BJ (cell line): ENCODE results near the gene SNX24. TPM values are rescaled to one million over a fixed set of nuclear protein-coding genes. Genes with fewer than 3 reads are reported as not detected.
A peak's percentile ranks its signal among the peaks of the same experiment; 100 is the strongest.

Experiments used
- CTCF ChIA-PET: fragments of 350-600 bp; formaldehyde crosslinking; extraction: SDS; loops from one replicate; lab custom pipeline; 2021; ENCODE audit warnings: antibody characterized with exemption, inconsistent platforms; lab: Yijun Ruan, JAX
- POLR2A ChIA-PET: fragments of 300-600 bp; sonication (Branson Sonifier 250); formaldehyde crosslinking; extraction: SDS; loops from one replicate; lab custom pipeline; 2021; ENCODE audit warnings: antibody characterized with exemption; lab: Charles Lee
- DNase-seq: peaks from one replicate; pipeline ENCODE4 v3.0.0-alpha.2; 2011; ENCODE audit warnings: low read depth
- H3K27me3 ChIP-seq: 2 replicates; pipeline ENCODE4 v1.6.0; 2011; ENCODE audit warnings: low read length; ENCODE audit not compliant: control insufficient read depth, insufficient read depth
- H3K36me3 ChIP-seq: 2 replicates; pipeline ENCODE4 v1.5.1; 2011; ENCODE audit warnings: low read length; ENCODE audit not compliant: control insufficient read depth, insufficient read depth
- H3K4me3 ChIP-seq: 2 replicates; pipeline ENCODE4 v1.5.1; 2011; ENCODE audit warnings: low read depth, mild to moderate bottlenecking, control low read depth, low read length
- CTCF ChIP-seq: IDR thresholded peaks from 2 replicates; pipeline ENCODE4 v1.5.1; 2011; ENCODE audit warnings: low read depth, mild to moderate bottlenecking, control low read depth, inconsistent platforms, low read length, moderate library complexity; ENCODE audit not compliant: insufficient read depth
- polyA plus RNA-seq: library from polyadenylated mRNA; depleted of rRNA; stranded (reverse); fragments of >200 nt; gene quantifications from 2 replicates; pipeline ENCODE4 v1.2.3, GENCODE V29; 2011

Gene SNX24
- polyA plus RNA-seq, 1 experiment: 6.9 TPM

- ChIA-PET CTCF (no interaction called here), POLR2A (no interaction called here)
- Histone ChIP-seq H3K27me3 (no peaks in the 10 kb centered on the region), H3K4me3 (no peak overlapping the region), H3K36me3 (0 out of 2 replicates have a peak, but pooled peaks cover 1% of the 10 kb centered on the region)
- no peak for TF ChIP-seq CTCF
- DNase-seq: no peak
Observed at GRCh38 chr5:123012321-123012720, 166.9 kb downstream of the SNX24 start.

GRCh38 chr5:123014689-123015088, 169.3 kb downstream of the SNX24 start:
- no peak for TF ChIP-seq CTCF
- ChIA-PET POLR2A (no interaction called here), CTCF (interaction anchor here (1.4 kb wide), 1 partner anchor 26 kb away, joined by 3 read pairs; no protein-coding TSS in a partner anchor)
- Histone ChIP-seq H3K27me3 (no peaks in the 10 kb centered on the region), H3K4me3 (no peak overlapping the region), H3K36me3 (no peaks in the 10 kb centered on the region)
- no peak for DNase-seq

GRCh38 chr5:123028222-123028621, 182.8 kb downstream of the SNX24 start:
- ChIA-PET POLR2A (no interaction called here), CTCF (no interaction called here)
- no peak for TF ChIP-seq CTCF
- H3K4me3 ChIP-seq: no peak overlapping the region
- DNase-seq: no peak
- peaks cover 13% of the 10 kb centered on the region for H3K36me3 ChIP-seq
- no peaks in the 10 kb centered on the region for H3K27me3 ChIP-seq

- ChIA-PET POLR2A (no interaction called here), CTCF (no interaction called here)
- no peaks in the 10 kb centered on the region for H3K27me3 ChIP-seq
- no peak overlapping the region for H3K4me3 ChIP-seq
- TF ChIP-seq CTCF: no peak
- DNase-seq: no peak
- 0 out of 2 replicates have a peak, but pooled peaks cover 1% of the 10 kb centered on the region for H3K36me3 ChIP-seq
Observed at GRCh38 chr5:123033157-123033671, 187.8 kb downstream of the SNX24 start.

- ChIA-PET POLR2A (no interaction called here), CTCF (interaction anchor here (0.6 kb wide), 1 partner anchor 19 kb away, joined by 3 read pairs; no protein-coding TSS in a partner anchor)
- H3K36me3 ChIP-seq: no peaks in the 10 kb centered on the region
- no peaks in the 10 kb centered on the region for H3K27me3 ChIP-seq
- peak overlapping the region; percentile 95 for H3K4me3 ChIP-seq
- TF ChIP-seq CTCF: no peak
- DNase-seq: no peak
Observed at GRCh38 chr5:123035360-123035917, 190.0 kb downstream of the SNX24 start.
